ENCODE results near the gene CROCC2. TPM values are rescaled to one million over a fixed set of nuclear protein-coding genes. Genes with fewer than 3 reads are reported as not detected.

The CROCC2 gene
- total and polyA plus RNA-seq, 2 of the 13 experiments (the other 11 are each of a cell fraction or from before 2014, with no cell fraction given), result not detected

DNA sequence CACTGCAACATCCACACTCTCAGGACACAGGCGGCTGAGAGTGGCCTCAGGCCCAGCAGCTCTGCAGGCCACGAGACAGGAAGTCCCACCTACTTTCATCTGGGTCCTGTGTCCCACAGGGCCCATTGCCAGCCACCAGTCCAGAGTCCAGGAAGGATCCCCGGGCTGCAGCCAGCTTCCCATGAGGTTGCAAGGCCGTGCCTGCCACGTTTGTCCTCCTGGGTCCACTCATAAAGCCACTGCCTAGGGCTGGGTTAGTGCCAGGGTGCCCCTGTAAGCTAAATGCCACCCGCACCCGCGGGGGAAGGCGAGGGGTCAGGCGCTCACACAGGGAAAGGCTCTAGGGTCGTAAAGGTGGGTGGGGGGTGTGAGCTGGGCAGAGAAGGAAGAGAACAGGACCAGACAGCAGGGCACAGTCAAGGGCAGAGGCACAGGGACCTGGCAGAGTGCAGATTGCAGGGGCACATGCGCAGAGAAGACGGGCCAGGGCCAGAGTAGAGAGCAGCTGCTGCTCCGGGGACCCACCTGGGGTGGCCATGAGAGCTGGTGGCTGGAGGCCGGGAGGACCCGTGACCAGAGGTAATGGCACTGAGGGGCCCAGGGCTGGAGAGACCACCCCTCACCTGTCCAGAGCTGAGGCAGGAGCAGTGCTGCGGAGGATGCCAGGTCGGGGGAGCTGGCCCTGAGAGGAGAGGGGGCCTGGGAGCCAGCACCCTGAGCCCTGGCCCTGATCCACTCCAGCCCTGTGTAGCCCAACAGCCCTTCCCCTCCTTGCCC lies 29.5 kb upstream of the CROCC2 start (continued):
- TF ChIP-seq SP140L (CRISPR knock-in tag; IDR thresholded peaks at IDR 0.05; ENCODE audit: borderline replicate concordance) (no peak), ARID2 (CRISPR knock-in tag; IDR thresholded peaks at IDR 0.05; ENCODE audit: borderline replicate concordance) (peak; percentile 96; the same call in 1 of the 2 replicates), NKX3-1 (CRISPR knock-in tag; IDR thresholded peaks at IDR 0.05) (no peak), SKI (IDR thresholded peaks at IDR 0.05; ENCODE audit: partially characterized antibody) (no peak), ZNF850 (CRISPR knock-in tag; conservative IDR thresholded peaks at IDR 0.05) (no peak), ZNF761 (CRISPR knock-in tag; conservative IDR thresholded peaks at IDR 0.05) (no peak; the same call in 1 of the 2 replicates), KLF13 (CRISPR knock-in tag; IDR thresholded peaks at IDR 0.05) (no peak), NFRKB (IDR thresholded peaks at IDR 0.05) (no peak), KLF12 (CRISPR knock-in tag; IDR thresholded peaks at IDR 0.05; ENCODE audit: borderline replicate concordance) (no peak), ZFP90 (CRISPR knock-in tag; IDR thresholded peaks at IDR 0.05; ENCODE audit: borderline replicate concordance) (no peak; the same call in 1 of the 2 replicates), ZNF101 (CRISPR knock-in tag; IDR thresholded peaks at IDR 0.05; ENCODE audit: borderline replicate concordance, low read depth) (no peak), RAD51 (IDR thresholded peaks at IDR 0.05; ENCODE audit: borderline replicate concordance) (no peak), ZNF547 (CRISPR knock-in tag; IDR thresholded peaks at IDR 0.05) (peak; percentile 75), NR3C1 (CRISPR knock-in tag; IDR thresholded peaks at IDR 0.05) (no peak), ZNF615 (CRISPR knock-in tag; IDR thresholded peaks at IDR 0.05; ENCODE audit: borderline replicate concordance) (no peak), RORA (CRISPR knock-in tag; IDR thresholded peaks at IDR 0.05) (no peak), RBM22 (optimal IDR thresholded peaks at IDR 0.05; ENCODE audit: low read length) (no peak), YEATS2 (CRISPR knock-in tag; IDR thresholded peaks at IDR 0.05; ENCODE audit: borderline replicate concordance) (peak; percentile 88; the same call in 1 of the 2 replicates), RAD21 (CRISPR knock-in tag; IDR thresholded peaks at IDR 0.05) (peak; percentile 59)
- TF ChIP-seq, protein P1, sequence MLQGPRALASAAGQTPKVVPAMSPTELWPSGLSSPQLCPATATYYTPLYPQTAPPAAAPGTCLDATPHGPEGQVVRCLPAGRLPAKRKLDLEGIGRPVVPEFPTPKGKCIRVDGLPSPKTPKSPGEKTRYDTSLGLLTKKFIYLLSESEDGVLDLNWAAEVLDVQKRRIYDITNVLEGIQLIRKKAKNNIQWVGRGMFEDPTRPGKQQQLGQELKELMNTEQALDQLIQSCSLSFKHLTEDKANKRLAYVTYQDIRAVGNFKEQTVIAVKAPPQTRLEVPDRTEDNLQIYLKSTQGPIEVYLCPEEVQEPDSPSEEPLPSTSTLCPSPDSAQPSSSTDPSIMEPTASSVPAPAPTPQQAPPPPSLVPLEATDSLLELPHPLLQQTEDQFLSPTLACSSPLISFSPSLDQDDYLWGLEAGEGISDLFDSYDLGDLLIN (CRISPR knock-in tag; IDR thresholded peaks at IDR 0.05; ENCODE audit: borderline replicate concordance), result no peak
- TF ChIP-seq, protein P2, sequence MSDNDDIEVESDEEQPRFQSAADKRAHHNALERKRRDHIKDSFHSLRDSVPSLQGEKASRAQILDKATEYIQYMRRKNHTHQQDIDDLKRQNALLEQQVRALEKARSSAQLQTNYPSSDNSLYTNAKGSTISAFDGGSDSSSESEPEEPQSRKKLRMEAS (IDR thresholded peaks at IDR 0.05), result peak; percentile 99
- TF ChIP-seq, protein P3, sequence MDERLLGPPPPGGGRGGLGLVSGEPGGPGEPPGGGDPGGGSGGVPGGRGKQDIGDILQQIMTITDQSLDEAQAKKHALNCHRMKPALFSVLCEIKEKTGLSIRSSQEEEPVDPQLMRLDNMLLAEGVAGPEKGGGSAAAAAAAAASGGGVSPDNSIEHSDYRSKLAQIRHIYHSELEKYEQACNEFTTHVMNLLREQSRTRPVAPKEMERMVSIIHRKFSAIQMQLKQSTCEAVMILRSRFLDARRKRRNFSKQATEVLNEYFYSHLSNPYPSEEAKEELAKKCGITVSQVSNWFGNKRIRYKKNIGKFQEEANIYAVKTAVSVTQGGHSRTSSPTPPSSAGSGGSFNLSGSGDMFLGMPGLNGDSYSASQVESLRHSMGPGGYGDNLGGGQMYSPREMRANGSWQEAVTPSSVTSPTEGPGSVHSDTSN (CRISPR knock-in tag; IDR thresholded peaks at IDR 0.05), result no peak
- TF ChIP-seq, protein P4, sequence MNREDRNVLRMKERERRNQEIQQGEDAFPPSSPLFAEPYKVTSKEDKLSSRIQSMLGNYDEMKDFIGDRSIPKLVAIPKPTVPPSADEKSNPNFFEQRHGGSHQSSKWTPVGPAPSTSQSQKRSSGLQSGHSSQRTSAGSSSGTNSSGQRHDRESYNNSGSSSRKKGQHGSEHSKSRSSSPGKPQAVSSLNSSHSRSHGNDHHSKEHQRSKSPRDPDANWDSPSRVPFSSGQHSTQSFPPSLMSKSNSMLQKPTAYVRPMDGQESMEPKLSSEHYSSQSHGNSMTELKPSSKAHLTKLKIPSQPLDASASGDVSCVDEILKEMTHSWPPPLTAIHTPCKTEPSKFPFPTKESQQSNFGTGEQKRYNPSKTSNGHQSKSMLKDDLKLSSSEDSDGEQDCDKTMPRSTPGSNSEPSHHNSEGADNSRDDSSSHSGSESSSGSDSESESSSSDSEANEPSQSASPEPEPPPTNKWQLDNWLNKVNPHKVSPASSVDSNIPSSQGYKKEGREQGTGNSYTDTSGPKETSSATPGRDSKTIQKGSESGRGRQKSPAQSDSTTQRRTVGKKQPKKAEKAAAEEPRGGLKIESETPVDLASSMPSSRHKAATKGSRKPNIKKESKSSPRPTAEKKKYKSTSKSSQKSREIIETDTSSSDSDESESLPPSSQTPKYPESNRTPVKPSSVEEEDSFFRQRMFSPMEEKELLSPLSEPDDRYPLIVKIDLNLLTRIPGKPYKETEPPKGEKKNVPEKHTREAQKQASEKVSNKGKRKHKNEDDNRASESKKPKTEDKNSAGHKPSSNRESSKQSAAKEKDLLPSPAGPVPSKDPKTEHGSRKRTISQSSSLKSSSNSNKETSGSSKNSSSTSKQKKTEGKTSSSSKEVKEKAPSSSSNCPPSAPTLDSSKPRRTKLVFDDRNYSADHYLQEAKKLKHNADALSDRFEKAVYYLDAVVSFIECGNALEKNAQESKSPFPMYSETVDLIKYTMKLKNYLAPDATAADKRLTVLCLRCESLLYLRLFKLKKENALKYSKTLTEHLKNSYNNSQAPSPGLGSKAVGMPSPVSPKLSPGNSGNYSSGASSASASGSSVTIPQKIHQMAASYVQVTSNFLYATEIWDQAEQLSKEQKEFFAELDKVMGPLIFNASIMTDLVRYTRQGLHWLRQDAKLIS (CRISPR knock-in tag; IDR thresholded peaks at IDR 0.05), result 0 out of 2 replicates have a peak, but pooled peaks have one; percentile 38

Measured in HepG2 (cell line).